NCI-H1694 (cell line): ENCODE data around the gene PPP1R10.

Source experiments
- DNase-seq: peaks from one replicate; lab custom pipeline; 2025; lab: John Stamatoyannopoulos, UW

The PPP1R10 gene

GRCh38 chr6:30619561-30619960, 2.5 kb upstream of the PPP1R10 start:
- no peak for DNase-seq

DNA sequence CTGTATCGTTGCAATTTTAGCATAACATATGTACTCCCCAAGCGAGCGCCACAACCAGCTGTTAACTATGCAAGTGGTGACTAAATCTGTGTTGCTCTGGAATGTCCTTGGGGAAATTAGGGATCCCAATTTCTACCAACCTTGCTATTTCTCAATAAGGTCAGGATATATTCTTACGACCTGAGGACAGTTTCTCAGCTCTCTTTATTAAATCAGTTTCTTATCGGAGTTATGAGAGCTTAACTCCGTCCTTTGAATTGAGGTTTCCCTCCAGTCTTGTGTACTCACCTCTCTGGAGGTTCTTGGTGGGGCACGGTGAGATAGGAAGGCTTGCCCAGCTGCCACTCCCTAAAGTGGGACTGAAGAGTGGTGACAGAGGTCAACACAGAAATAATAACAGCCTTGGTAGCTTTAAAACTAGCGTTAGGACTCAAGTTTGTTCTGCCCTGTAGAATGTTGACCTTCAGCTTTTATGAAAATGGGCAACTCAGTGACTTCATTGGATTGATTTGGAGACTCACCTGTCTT, 1.3 kb upstream of the PPP1R10 start:
- no peak for DNase-seq

DNA sequence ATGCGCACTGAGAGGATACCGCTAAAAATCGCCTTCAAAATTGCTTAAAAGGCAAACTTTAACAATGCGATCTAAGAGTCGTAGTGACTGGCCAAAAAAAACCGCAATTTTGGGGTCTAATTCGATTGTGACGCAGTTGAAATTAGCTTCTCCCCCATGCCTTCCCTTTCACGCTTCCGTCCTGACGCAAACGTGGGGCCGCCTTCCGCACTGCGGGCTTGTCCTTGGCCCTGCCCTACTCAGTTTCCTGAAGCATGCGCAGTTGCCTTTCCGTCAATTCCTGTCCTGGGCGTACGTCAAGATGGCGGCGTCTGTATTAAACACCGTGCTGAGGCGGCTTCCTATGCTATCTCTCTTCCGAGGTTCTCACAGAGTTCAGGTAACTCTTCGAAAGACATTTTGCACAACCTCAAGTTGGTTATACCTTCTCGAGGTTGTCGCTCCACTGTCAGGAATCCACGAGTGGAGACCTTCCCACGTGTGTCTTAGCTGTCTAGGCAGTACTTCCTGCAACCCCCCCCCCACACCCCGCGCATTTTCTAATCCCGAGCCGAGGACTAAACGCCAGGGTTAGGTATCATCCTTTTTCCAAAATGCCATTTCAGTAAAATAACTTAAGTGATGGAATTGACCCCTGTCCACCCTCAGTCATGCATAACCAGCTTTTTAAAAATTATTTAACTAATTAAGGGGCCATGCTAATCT, 674 bp upstream of the PPP1R10 start, which contains the start of gene MRPS18B:
Gene MRPS18B (plus strand): TSS at position 276 of the 705 bp plus-strand sequence. CDS start 26 bp downstream, at position 302.
- DNase-seq: peak; percentile 91

GRCh38 chr6:30615958-30616810, 859 bp downstream of the PPP1R10 start:
- no peak for DNase-seq

- peak; percentile 82 for DNase-seq
Measured at GRCh38 chr6:30615219-30615957, 1.7 kb downstream of the PPP1R10 start.

- peak; percentile 98 for DNase-seq
Measured at GRCh38 chr6:30614843-30615218, 2.2 kb downstream of the PPP1R10 start.

DNA sequence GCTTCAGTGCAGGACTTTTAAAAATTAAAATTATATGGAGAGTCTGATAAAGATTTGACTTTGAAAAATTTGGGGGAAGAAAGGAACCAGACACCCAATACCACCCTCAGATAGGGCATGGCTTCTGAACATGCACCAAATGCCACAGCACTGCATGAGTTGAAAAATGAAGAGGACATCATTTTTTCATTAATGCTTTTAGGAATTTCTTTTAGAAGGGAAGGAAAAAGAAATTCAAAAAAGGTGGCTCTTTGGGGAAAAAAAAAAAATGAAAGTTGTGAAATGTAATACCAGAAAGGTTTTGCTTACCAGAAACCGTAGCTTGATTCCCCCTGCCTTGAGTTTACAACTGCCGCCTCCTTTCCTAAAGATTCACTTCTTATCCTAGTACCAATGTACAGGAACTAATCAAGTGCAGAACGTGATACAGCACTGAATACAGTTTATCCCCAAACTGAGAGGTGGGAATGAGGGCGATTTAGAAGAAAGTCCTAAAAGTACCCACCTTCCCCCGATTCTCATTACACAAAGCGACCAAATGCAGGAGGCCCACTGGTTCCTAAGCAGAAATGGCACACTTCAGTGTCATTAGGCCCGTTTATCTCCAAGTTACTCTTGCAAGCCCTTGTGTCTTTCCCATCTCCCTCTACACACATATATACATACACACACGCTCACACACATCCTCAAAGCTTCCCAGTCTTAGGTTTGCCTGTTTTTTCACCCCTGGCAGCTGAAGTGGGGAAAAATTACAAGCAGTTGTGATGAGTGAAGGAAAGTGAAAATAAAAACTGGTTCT, 2.8 kb downstream of the PPP1R10 start:
- DNase-seq: no peak

DNA sequence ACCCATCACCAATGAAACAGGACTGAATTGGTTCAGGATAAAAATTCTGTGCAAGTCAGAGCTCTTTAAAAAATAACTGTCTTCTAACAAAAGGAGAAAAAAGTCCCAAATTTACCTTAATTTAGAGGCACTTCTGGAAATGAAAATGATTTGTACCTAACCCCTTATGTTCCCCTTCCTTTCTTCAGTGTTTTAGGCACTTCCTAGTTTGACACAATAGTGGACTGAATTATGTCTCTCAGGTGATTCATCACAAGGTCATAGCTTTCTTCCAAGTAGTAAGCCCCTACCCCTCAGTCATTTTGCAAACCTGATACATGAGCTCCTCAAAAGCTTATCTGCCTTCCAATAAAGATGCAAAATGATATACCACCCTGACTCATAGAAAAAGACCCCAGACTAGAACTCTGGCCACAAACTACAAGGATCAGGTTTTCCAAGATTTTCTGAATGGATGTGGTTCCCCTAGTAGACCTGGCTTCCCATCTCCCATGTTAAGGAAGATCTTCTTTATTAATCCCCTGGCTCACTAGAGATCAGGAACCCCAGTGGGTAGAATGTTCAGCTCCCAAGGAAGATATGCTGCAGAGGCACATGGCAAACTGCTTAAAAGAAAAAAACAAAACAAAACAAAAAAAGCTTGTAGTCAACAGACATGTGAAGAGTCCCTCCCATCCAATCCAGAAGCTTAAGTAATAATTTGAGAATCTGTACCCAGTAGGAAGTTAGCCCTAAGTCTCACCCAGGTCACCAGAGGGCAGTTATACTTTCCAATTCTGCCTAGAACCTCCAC, 3.6 kb downstream of the PPP1R10 start:
- DNase-seq: no peak

DNA sequence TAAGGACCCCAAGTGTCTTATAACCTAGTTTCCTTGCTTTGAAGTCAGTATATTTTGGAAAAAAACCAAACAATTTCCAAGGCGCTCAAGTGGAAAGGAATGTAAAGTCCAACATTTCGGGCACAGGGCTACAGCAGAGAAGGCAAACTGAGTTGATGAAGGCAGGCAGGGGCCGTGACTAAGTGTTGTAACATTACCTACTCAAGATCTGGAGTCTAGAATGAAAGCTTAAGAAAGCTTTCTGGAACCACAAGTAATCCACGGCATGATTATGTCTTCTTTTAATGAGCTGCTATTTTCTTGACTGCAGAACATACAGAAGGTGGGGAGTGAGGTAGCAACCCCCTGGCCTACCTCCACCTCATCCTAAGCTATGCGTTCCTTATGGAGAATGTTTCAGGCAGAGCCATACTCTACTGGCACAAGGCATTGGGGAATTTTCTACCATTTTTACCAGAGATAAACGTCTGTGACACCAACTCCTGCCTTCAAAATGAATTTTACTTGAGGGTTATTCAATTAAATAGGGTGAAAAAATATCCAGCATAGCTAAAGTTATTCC, 4.3 kb downstream of the PPP1R10 start:
- no peak for DNase-seq

DNA sequence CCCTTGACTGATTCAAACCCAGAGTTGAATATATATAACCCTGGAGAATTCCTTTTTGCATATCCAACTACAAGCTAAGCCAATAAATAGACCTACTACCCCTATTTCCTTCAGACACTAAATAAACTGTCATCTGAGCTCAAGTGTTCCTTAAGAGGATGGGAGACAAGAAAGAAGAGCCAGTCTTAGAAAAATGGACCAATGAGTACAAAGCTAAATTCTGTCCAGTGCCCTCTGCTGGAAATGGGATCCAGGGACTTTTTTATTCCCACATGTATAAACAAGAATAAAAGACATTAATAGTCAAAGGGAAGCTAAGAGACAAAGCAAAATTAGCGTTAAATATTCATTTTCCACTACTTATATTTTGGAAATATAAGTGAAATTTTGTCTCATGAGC, 4.8 kb downstream of the PPP1R10 start:
- DNase-seq: no peak

- DNase-seq: no peak
Measured at GRCh38 chr6:30611856-30612194, 5.2 kb downstream of the PPP1R10 start.

- DNase-seq: no peak
Measured at GRCh38 chr6:30611150-30611855, 5.7 kb downstream of the PPP1R10 start.

DNA sequence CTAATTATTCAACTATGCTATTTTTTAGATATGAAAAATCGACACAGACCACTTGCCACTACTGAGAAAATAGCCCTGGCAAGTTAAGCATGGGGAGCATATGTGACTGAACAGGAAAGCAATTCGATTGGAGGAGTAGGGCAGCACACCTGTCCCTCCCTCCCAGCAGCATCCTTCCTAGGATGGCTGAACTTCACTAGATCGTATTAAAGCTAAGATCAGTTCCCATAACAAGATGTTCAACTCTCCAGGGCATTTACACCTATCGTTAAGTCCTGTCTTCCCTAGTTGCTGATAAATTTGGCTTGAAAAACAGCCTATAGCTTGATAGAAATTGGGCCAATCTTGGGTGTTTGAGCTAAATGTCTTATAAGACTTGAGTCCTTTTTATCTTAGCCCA, 7.0 kb downstream of the PPP1R10 start:
- DNase-seq: no peak

DNA sequence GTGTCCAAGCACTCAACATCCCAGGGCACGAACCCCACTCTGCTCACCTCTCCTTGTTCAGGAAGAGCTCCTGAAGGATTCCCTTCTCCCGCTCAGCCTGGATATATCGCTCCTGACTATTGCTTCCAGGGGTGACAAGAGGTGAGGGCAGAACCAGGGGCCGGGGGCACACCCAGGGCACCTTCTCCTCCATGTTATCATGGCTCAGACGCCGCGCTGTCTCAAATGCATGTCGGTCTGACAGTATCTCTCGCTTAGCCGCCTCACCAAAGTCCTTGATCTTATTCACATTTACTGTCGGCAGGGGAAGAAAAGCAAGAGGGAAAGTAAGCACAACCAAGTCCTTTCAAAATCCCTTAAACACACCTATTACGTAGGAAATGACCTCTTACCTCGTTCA, 13.1 kb downstream of the PPP1R10 start:
- no peak for DNase-seq

DNA sequence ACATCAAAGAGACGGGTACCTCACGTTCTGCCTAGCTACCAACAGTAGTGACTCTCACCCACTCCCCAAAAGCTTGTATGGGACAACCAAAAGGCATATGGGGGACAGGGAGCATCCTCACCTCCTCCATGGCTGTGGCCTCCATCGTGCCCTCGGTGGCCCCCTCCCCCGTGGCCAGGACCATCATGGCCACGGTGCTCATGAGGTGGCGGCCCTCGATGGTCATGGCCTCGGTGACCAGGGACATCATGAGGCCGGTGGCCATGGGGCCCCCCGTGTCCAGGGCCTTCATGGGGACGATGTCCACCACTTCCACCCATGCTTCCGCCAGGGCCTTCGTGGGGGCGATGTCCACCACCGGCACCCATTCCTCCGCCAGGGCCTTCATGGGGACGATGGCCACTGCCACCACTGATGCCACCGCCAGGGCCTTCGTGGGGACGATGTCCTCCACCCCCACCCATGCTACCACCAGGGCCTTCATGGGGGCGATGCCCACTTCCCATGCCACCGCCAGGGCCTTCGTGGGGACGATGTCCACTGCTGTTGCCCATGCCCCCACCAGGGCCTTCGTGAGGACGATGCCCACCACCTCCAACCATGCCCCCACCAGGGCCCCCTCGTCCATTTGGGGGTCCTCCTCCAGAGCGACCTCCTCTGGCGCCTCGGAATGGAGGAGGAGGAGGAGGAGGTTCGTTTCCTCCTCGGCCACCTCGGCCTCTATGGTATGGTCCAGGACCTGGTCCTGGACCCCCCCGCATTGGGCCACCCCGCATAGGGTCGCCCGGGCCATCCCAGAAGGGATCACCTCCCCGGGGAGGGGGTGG, 15.0 kb downstream of the PPP1R10 start:
- no peak for DNase-seq

GRCh38 chr6:30601436-30601814, 15.6 kb downstream of the PPP1R10 start:
- no peak for DNase-seq

DNA sequence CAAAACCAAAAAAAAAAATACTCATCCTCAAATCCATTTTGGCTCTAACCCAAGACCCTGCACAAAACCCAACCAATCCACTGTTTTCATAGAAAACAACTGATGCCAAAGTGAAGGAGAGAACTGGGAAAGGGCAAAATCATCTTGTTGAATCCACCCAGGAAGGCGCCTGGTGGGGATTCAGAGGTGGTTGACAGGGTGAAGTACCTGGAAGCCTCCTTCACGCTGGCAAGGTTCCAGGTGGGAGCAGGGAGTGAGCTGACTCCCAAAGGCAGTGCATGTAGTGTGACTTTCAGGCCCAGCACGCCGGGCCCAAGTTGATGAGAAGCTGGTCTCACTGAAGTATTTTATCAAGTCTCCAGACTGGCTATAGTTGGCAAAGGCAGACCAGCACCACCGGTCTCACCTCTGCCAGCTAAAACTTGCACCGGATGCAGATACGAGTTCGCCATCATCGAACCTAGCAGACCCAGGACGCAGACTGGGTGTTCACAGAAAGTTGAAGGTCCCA, 16.5 kb downstream of the PPP1R10 start:
- no peak for DNase-seq

- DNase-seq: no peak
Measured at GRCh38 chr6:30599625-30600324, 17.3 kb downstream of the PPP1R10 start.
